Peyer's patch (tissue), 4 donors: ENCODE measurements around the gene CASP8AP2.

ENCODE experiments used
- CTCF ChIP-seq, 6 experiments: fragments of 450-650 bp in 4 of 6; fragments of 200-600 bp in 2 of 6; sonication (generic) in 1 of 6; IDR thresholded peaks; one replicate each; pipeline ENCODE4 v1.5.1; 2017 to 2019; ENCODE audit warnings: antibody characterized with exemption in 6 of 6, mild to moderate bottlenecking in 3 of 6, moderate library complexity in 1 of 6
- POLR2A ChIP-seq, 2 donors: fragments of 450-650 bp; IDR thresholded peaks; one replicate each; pipeline ENCODE4 v1.5.1; 2017; ENCODE audit warnings: antibody characterized with exemption in 2 of 2, mild to moderate bottlenecking in 2 of 2, moderate library complexity in 2 of 2

- TF ChIP-seq CTCF (IDR thresholded peaks at IDR 0.05) (no peak), POLR2A (IDR thresholded peaks at IDR 0.05) (no peak)
These were observed 88.2 kb downstream of the CASP8AP2 start for GRCh38 chr6:89917801-89918366.
